K562 (cell line): ENCODE data around the gene CD300E. TPM values are rescaled to one million over a fixed set of nuclear protein-coding genes. Genes with fewer than 3 reads are reported as not detected.

Experiments
- ATAC-seq: fragments of 200-7000 bp; cut with Tn5 transposase; 3 replicates; pipeline ENCODE4 v1.9.1; 2020; ENCODE audit warnings: moderate library complexity
- BruUV-seq: library from RNA; stranded (reverse); fragments of 400-500 nt; replicated peaks from 2 replicates; lab custom pipeline; 2021; lab: Mats Ljungman, UMichigan
- CTCF ChIA-PET: fragments of 300-600 bp; formaldehyde crosslinking; extraction: SDS; loops from one replicate; lab custom pipeline; 2021; ENCODE audit warnings: low intra/inter-chr PET ratio; lab: Yijun Ruan, JAX
- POLR2A ChIA-PET: fragments of 300-600, 350-650 bp; sonication (Branson Sonifier 250); formaldehyde crosslinking; extraction: SDS; loops from one replicate; lab custom pipeline; 2021; ENCODE audit warnings: antibody characterized with exemption, inconsistent platforms; lab: Yijun Ruan, JAX
- DNase-seq, 4 experiments: peaks; one replicate each; pipeline versions ENCODE4 v3.0.0 to v3.0.0-alpha.2; 2011 to 2018; ENCODE audit warnings: low spot score in 3 of 4, mixed read lengths in 3 of 4; ENCODE audit errors: extremely low read depth in 1 of 4
- FAIRE-seq: peaks from 2 replicates; lab custom pipeline; 2011; peaks lifted over from hg19 to GRCh38; lab: Jason Lieb, UNC
- H2AFZ ChIP-seq: 2 replicates; pipeline ENCODE4 v1.6.0; 2011; ENCODE audit warnings: low read depth, low read length, control low read depth, inconsistent platforms
- H3K27ac ChIP-seq: fragments of 200-600 bp; 3 replicates; pipeline ENCODE4 v1.8.0; 2011; ENCODE audit warnings: low read depth, mild to moderate bottlenecking, control low read depth, inconsistent platforms, low read length, moderate library complexity, mixed read lengths; ENCODE audit errors: extremely low read depth
- H3K27me3 ChIP-seq, 2 experiments: fragments of 300-600 bp in 1 of 2; 2 replicates in 1 of 2; 3 replicates in 1 of 2; pipeline versions ENCODE4 v1.6.0 to v1.8.0; 2011; ENCODE audit warnings: inconsistent platforms in 2 of 2, low read length in 2 of 2, mild to moderate bottlenecking in 1 of 2, mixed read lengths in 1 of 2, moderate library complexity in 1 of 2; ENCODE audit not compliant: control insufficient read depth in 2 of 2, insufficient read depth in 2 of 2
- H3K36me3 ChIP-seq: fragments of 300-600 bp; 3 replicates; pipeline ENCODE4 v1.8.0; 2011; ENCODE audit warnings: mild to moderate bottlenecking, low read length, inconsistent platforms; ENCODE audit not compliant: control insufficient read depth, insufficient read depth
- H3K4me1 ChIP-seq, 2 experiments: fragments of 200-600 bp in 1 of 2; replicated peaks in 1 of 2; 2 replicates in 1 of 2; 3 replicates in 1 of 2; pipeline versions ENCODE4 v1.5.1 to v1.8.0; 2011; ENCODE audit warnings: inconsistent platforms in 2 of 2, low read length in 2 of 2, mild to moderate bottlenecking in 1 of 2, mixed read lengths in 1 of 2, moderate library complexity in 1 of 2; ENCODE audit not compliant: control insufficient read depth in 2 of 2, insufficient read depth in 2 of 2
- H3K4me2 ChIP-seq: 2 replicates; pipeline ENCODE4 v1.6.1; 2011; ENCODE audit warnings: low read length, control low read depth, inconsistent platforms, mixed read lengths; ENCODE audit not compliant: insufficient read depth
- H3K4me3 ChIP-seq: fragments of 200-600 bp; sonication (generic), shearing (Covaris generic); 2 replicates; pipeline ENCODE4 v1.5.1; 2016; ENCODE audit warnings: control low read depth, inconsistent platforms
- H3K79me2 ChIP-seq: fragments of 200-600 bp; 3 replicates; pipeline ENCODE4 v1.8.0; 2011; ENCODE audit warnings: low read length, inconsistent platforms; ENCODE audit not compliant: control insufficient read depth, insufficient read depth
- H3K9ac ChIP-seq, 2 experiments: 2 replicates each; pipeline versions ENCODE4 v1.6.0 to v1.6.1; 2011; ENCODE audit warnings: low read depth in 2 of 2, low read length in 2 of 2, control low read depth in 1 of 2, inconsistent platforms in 1 of 2, mild to moderate bottlenecking in 1 of 2, mixed read lengths in 1 of 2; ENCODE audit not compliant: insufficient read depth in 1 of 2
- H3K9me1 ChIP-seq: one replicate; pipeline ENCODE4 v1.6.0; 2011; ENCODE audit warnings: inconsistent platforms, mild to moderate bottlenecking, low read length, moderate library complexity; ENCODE audit not compliant: control insufficient read depth, insufficient read depth
- H3K9me3 ChIP-seq: replicated peaks from 2 replicates; pipeline ENCODE4 v1.5.1; 2011; ENCODE audit warnings: low read depth, low read length, inconsistent platforms; ENCODE audit not compliant: control insufficient read depth, insufficient read depth
- H4K20me1 ChIP-seq: replicated peaks from 2 replicates; pipeline ENCODE4 v1.6.1; 2011; ENCODE audit warnings: low read length, inconsistent platforms, mixed read lengths; ENCODE audit not compliant: control insufficient read depth, insufficient read depth
- EWSR1 ChIP-seq: fragments of 450-650 bp; IDR thresholded peaks from 2 replicates; pipeline ENCODE4 v1.6.1; 2018; ENCODE audit warnings: borderline replicate concordance, mild to moderate bottlenecking, low read depth, moderate library complexity; ENCODE audit not compliant: partially characterized antibody
- NCOA6 ChIP-seq: fragments of 450-650 bp; IDR thresholded peaks from 2 replicates; pipeline ENCODE4 v1.6.1; 2017; ENCODE audit warnings: mild to moderate bottlenecking
- SMC3 ChIP-seq: conservative IDR thresholded peaks from 2 replicates; pipeline ENCODE4 v1.6.1; 2011; ENCODE audit warnings: low read depth, low read length, improper control_type of control experiment; ENCODE audit not compliant: insufficient read depth
- TBL1XR1 ChIP-seq, 2 experiments: IDR thresholded peaks; 2 replicates each; pipeline ENCODE4 v1.6.1; 2012; ENCODE audit warnings: improper control_type of control experiment in 2 of 2, low read length in 2 of 2, mild to moderate bottlenecking in 1 of 2
- TEAD1 ChIP-seq, 2 experiments: fragments of 450-650 bp in 1 of 2; sonication (generic) in 1 of 2; formaldehyde crosslinking; IDR thresholded peaks; 2 replicates each; pipeline versions ENCODE4 v1.4.0 to v1.8.0; 2020 to 2022; ENCODE audit warnings: mild to moderate bottlenecking in 2 of 2, missing genetic modification reagents in 1 of 2
- ZNF197 ChIP-seq: fragments of 200-800 bp; sonication (Bioruptor generic); IDR thresholded peaks from 2 replicates; pipeline ENCODE4 v1.6.1; 2016; ENCODE audit warnings: low read depth, missing genetic modification characterization, missing compliant biosample characterization
- ZNF785 ChIP-seq: fragments of 250-450 bp; sonication (Bioruptor Pico); IDR thresholded peaks from 2 replicates; pipeline ENCODE4 v1.4.0; 2020; ENCODE audit warnings: mild to moderate bottlenecking
- WGBS: fragments of 100-300 bp; shearing (Covaris generic); methylation state at CpG from one replicate; pipeline ENCODE4 v1.1.6; 2016; ENCODE audit warnings: low coverage, mixed read lengths; ENCODE audit not compliant: insufficient coverage; ENCODE audit errors: missing lambda C conversion rate; 5-methylcytosine and 5-hydroxymethylcytosine counted together
- in situ Hi-C: fragments of 300-500 bp; cut with MboI; formaldehyde crosslinking; loops from 4 replicates; pipeline ENCODE4 v1.15.0; 2018; ENCODE audit warnings: inconsistent platforms, mixed read lengths
- intact Hi-C: fragments of 100-400 bp; cut with micrococcal nuclease; formaldehyde crosslinking; loops from 2 replicates; pipeline ENCODE4 v1.14.2; 2022
- polyA plus RNA-seq, 8 experiments: library from polyadenylated mRNA; depleted of rRNA in 4 of 8; stranded (reverse) in 5 of 8; unstranded in 3 of 8; fragments of >200 nt; fragmentation: Nextera tagmentation in 2 of 8; fragmentation: Illumina TruSeq in 1 of 8; extraction: Ambion mirVana in 2 of 8; extraction: Trizol in 1 of 8; gene quantifications; 2 replicates each; pipeline versions ENCODE4 v1.2.1 to v1.2.3, GENCODE V29; 2011 to 2014; ENCODE audit warnings: inconsistent platforms in 1 of 8, missing spikeins in 1 of 8
- total RNA-seq, 7 experiments: library from RNA; depleted of rRNA in 6 of 7; stranded (reverse); fragments of >200 nt in 6 of 7; fragmentation: Illumina TruSeq in 2 of 7; extraction: Trizol in 2 of 7; gene quantifications; 2 replicates each; pipeline versions ENCODE4 v1.2.1 to v1.2.3, GENCODE V29; 2011 to 2021; ENCODE audit warnings: low replicate concordance in 1 of 7
- TF ChIP-seq, protein P1 (sequence below): sonication (generic); formaldehyde crosslinking; IDR thresholded peaks from 2 replicates; pipeline ENCODE4 v1.8.1; 2023; ENCODE audit warnings: mild to moderate bottlenecking, missing genetic modification reagents
- TF ChIP-seq, protein P2 (sequence below): fragments of 250-450 bp; sonication (Bioruptor Pico); IDR thresholded peaks from 2 replicates; pipeline ENCODE4 v1.8.0; 2022; ENCODE audit warnings: moderate library complexity, mild to moderate bottlenecking, inconsistent platforms
- TF ChIP-seq, protein P3 (sequence below), 2 experiments: IDR thresholded peaks; 2 replicates each; pipeline ENCODE4 v1.6.1; 2012; ENCODE audit warnings: improper control_type of control experiment in 2 of 2, low read depth in 2 of 2, low read length in 2 of 2, borderline replicate concordance in 1 of 2

Gene CD300E
- total and polyA plus RNA-seq, 9 of the 15 experiments (the other 6 are each of a cell fraction or from before 2014, with no cell fraction given): not detected

DNA sequence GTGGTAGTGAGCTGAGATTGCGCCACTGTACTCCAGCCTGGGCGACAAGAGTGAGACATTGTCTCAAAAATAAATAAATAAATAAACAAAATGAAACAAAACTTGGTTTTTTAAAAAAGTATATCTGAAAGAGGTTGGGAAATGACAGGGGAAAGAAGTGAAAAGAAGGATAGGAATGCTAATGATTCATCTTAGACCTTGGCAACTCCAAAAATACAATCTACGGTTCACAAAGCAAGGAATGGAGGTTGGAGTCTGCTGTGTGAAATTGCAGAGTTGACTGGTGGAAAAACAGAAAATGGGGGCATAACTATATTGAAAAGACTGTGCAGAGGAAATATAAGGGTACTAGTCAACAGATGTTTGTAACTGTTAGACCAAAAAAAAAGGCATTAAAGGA is 40.0 kb upstream of the CD300E start:
- H3K9ac ChIP-seq: no peak overlapping the region
- POLR2A ChIA-PET: no interaction called here
- CTCF ChIA-PET: no interaction called here
- FAIRE-seq (no peak), DNase-seq (no peak), ATAC-seq (no peak)
- no peaks in the 10 kb centered on the region for H3K79me2 ChIP-seq
- H3K36me3 ChIP-seq: no peaks in the 10 kb centered on the region
- peaks cover 10 to 17% of the 10 kb centered on the region in 2 experiments; a peak in 4 of 5 replicates for H3K27me3 ChIP-seq
- TF ChIP-seq, protein P1, sequence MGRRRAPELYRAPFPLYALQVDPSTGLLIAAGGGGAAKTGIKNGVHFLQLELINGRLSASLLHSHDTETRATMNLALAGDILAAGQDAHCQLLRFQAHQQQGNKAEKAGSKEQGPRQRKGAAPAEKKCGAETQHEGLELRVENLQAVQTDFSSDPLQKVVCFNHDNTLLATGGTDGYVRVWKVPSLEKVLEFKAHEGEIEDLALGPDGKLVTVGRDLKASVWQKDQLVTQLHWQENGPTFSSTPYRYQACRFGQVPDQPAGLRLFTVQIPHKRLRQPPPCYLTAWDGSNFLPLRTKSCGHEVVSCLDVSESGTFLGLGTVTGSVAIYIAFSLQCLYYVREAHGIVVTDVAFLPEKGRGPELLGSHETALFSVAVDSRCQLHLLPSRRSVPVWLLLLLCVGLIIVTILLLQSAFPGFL (CRISPR knock-in tag): no peak
- TF ChIP-seq ZNF785: no peak
- TF ChIP-seq, all 486 proteins: peak for 0
- Histone ChIP-seq H3K4me2 (no peak overlapping the region), H3K4me1 (no peaks in the 10 kb centered on the region), H4K20me1 (no peaks in the 10 kb centered on the region; the same call in 1 of the 2 replicates), H3K9me1 (no peaks in the 10 kb centered on the region), H3K27ac (no peak overlapping the region), H2AFZ (no peak overlapping the region), H3K4me3 (no peak overlapping the region), H3K9me3 (no peaks in the 10 kb centered on the region)
- no TSS peak for BruUV-seq
- in situ Hi-C loops (no loop called here), intact Hi-C loops (no loop called here)
- 4% methylated on average over 1 of the region's 3 CpGs for WGBS

DNA sequence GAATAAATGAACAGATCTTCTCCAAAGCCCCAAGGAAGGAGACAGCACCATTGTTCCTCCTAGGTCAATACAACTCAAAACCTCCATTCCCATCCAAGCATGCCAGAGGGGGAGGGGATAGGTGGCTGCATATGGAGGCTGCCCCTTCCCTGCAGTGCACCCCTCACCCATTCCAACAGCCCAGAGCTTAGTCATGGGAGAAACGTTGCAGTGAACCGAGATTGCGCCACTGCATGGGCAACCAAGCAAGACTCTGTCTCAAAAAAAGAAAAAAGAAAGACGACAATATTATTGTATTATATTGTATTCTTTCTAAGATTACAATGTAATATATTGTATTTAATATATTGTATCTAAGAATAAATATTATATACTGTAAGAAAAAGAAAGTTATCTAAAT is 36.4 kb upstream of the CD300E start:
- H3K36me3 ChIP-seq: no peaks in the 10 kb centered on the region
- H3K9me3 ChIP-seq: no peaks in the 10 kb centered on the region
- no peaks in the 10 kb centered on the region for H3K4me1 ChIP-seq
- H2AFZ ChIP-seq: no peak overlapping the region
- no peak for FAIRE-seq
- POLR2A ChIA-PET: interaction anchor here (0.6 kb wide), 1 partner anchor 289 kb away, joined by 3 read pairs; no protein-coding TSS in a partner anchor
- CTCF ChIA-PET: no interaction called here
- no peak for ATAC-seq
- no peak overlapping the region for H3K4me3 ChIP-seq
- peaks cover 5% of the 10 kb centered on the region for H4K20me1 ChIP-seq
- no peak overlapping the region for H3K4me2 ChIP-seq
- peaks cover 8 to 26% of the 10 kb centered on the region in 2 experiments; a peak in 4 of 5 replicates for H3K27me3 ChIP-seq
- no TSS peak for BruUV-seq
- DNase-seq: no peak
- 0% methylated on average over 4 of the region's 4 CpGs for WGBS
- intact Hi-C loops: no loop called here
- in situ Hi-C loops: no loop called here
- H3K79me2 ChIP-seq: no peaks in the 10 kb centered on the region
- H3K27ac ChIP-seq: no peak overlapping the region
- no peaks in the 10 kb centered on the region for H3K9me1 ChIP-seq
- no peak overlapping the region for H3K9ac ChIP-seq
- TF ChIP-seq TEAD1 (CRISPR knock-in tag; IDR thresholded peaks at IDR 0.05) (no peak), SMC3 (no peak), NCOA6 (no peak), ZNF197 (CRISPR knock-in tag) (no peak), TBL1XR1 (IDR thresholded peaks at IDR 0.05; ENCODE audit: low read length in 2 of 2) (no peak), EWSR1 (no peak)
- TF ChIP-seq, protein P2, sequence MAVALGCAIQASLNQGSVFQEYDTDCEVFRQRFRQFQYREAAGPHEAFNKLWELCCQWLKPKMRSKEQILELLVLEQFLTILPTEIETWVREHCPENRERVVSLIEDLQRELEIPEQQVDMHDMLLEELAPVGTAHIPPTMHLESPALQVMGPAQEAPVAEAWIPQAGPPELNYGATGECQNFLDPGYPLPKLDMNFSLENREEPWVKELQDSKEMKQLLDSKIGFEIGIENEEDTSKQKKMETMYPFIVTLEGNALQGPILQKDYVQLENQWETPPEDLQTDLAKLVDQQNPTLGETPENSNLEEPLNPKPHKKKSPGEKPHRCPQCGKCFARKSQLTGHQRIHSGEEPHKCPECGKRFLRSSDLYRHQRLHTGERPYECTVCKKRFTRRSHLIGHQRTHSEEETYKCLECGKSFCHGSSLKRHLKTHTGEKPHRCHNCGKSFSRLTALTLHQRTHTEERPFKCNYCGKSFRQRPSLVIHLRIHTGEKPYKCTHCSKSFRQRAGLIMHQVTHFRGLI (CRISPR knock-in tag): no peak
- TF ChIP-seq, protein P3, sequence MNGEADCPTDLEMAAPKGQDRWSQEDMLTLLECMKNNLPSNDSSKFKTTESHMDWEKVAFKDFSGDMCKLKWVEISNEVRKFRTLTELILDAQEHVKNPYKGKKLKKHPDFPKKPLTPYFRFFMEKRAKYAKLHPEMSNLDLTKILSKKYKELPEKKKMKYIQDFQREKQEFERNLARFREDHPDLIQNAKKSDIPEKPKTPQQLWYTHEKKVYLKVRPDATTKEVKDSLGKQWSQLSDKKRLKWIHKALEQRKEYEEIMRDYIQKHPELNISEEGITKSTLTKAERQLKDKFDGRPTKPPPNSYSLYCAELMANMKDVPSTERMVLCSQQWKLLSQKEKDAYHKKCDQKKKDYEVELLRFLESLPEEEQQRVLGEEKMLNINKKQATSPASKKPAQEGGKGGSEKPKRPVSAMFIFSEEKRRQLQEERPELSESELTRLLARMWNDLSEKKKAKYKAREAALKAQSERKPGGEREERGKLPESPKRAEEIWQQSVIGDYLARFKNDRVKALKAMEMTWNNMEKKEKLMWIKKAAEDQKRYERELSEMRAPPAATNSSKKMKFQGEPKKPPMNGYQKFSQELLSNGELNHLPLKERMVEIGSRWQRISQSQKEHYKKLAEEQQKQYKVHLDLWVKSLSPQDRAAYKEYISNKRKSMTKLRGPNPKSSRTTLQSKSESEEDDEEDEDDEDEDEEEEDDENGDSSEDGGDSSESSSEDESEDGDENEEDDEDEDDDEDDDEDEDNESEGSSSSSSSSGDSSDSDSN (IDR thresholded peaks at IDR 0.05; ENCODE audit: borderline replicate concordance in 1 of 2, low read depth in 2 of 2, low read length in 2 of 2): no peak
